HG03575 (cell line): ENCODE results near the gene TMEM178B.

Source experiments
- ATAC-seq: cut with Tn5 transposase; IDR thresholded peaks from one replicate; pipeline ENCODE4 v1.9.1; 2021; ENCODE audit not compliant: unreplicated experiment, insufficient number of reproducible peaks, low FRiP score; ENCODE audit errors: extremely low read depth

The TMEM178B gene

DNA sequence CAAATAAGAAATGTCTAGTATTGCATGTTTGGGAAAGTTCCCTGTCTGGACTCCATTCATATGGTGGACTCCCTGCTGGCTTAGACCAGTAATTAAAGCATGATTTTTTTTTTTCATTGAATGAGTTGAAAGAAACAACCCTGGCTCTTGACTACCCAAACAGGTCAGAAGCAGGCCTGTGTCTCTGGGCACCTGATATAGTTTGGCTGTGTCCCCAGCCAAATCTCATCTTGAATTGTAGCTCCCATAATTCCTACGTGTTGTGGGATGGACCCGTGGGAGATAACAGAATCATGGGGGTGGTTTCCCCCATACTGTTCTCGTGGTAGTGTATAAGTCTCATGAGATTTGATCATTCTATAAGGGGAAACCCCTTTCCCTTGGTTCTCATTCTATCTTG, 206.2 kb downstream of the TMEM178B start:
- ATAC-seq: no peak

DNA sequence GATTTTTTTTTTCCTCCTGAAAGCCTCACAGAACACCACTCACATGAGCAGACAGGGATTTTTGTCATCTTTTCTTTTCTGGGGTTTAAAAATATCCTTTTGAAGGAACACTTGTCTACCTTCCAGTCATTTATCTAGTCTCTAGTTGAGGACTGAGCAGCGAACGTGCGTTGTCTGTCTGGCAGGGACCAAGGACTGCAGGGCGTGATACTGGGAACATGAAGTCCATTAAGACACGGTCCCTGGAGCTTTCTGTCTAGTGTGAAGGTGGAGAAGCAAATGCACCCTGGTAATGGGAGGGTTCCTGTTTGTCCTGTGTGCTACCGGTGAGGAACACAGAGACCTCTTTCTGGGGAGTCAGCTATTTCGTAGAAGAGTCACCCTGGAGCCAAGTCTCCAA, 207.4 kb downstream of the TMEM178B start:
- ATAC-seq: no peak

DNA sequence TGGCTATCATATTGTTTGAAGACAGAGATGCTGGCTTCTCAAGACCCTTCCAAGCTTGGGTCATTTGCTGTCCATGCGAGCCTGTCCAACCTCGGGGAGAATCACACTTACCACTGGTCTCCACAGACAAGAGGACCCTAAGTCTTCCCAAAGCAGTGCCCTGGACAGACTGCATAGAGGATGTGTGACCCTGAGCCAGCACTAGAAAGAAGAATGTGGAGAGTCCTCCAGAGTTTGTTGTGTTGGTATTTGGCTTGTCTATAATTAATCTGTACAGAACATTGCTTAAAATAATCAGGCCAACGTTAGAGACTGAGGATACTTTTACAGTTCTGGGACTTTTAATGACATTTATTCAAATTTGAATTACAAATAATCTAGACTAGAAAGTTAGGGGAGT, 212.7 kb downstream of the TMEM178B start:
- ATAC-seq: no peak

DNA sequence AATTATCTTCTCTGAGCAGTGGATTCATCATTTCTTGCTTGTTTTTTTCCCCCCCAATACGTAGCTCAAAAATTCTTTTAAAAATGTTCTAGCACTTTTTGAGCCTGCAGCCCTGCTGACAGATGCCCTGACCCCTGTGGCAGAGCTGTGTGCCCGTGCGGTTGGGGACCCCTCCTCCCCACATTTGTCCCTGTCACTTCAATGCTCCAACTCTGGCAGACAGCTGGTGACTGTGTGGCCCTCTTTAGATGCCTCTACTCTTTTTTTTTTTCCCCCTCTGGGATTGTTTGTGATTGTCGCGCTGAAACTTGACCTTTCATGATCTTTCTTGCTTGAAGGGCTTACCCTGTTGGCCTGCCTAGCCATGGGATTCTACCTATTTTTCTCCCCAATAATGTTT, 214.1 kb downstream of the TMEM178B start:
- ATAC-seq: no peak

DNA sequence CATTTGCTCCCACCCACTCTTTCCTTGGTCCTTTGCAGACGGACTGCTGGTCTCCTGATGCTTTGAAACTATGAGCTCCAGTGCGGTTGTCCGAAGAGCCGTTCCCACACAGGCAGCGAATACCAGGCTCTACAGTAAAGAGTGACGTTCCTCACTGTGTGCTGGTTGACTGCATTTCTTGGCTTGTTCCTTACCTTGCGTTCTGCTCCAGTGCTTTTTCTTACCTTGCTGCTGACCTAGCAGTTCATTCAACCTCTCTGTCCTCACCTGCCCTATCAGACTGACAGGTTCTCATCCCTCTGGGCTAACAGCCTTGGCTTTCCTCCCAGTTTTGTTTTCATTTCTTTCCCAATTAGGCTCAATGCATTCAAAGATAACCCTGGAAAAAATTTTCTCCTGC, 214.8 kb downstream of the TMEM178B start:
- ATAC-seq: no peak

DNA sequence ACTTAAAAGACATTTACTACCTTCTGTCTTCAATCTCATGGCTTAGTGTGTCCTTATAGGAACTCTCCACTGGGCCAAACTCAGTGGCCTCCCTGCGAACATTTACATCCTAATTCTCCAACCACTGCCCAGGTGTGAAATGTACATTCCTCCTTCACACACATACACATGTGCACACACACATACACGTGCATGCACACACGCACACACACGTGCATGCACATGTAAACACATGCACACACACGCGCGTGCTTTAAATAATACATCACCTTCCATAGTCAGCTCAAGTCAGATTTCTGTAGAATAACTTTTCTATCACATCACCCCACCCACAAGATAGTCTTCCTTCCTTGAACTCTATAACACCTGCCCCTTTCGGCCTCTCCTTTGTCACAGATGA, 216.5 kb downstream of the TMEM178B start:
- ATAC-seq: no peak

DNA sequence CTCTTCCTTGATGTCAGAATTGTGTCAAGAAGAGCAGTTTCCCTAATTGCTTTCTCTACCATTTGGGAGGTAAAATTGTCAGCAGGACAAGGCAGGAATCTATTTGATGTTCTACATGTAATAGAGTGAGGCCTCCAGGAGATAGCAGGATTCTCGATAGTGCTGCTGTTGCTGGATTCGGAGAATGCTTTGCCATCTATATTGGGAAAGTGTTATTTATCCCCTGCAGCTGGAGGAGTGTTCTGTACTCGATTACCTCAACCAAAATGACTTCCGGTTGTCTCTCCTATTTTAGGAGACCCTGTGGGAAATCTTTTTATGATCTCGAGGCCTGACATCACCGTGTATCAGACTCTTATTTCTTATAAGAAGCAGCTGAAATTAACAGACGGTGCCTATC, 217.1 kb downstream of the TMEM178B start:
- ATAC-seq: no peak

DNA sequence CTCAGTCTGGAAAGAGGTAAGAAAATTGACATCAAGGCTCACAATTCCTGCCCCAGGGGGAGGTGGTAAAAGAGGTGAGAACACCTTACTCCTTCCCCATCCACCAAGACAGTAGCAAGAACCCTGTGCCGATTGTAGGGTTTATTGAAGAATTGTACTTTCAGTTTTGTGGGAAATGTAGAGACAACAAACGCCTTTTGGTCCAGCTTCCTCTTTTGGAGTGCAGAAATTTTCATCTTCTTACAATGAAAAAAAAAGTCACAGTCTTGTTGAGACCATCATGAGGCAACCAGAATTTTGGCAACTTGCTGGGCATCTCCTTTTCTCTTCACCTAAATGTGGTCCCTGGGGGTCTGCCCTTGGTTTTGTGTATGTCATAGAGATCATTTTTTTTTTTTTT, 217.7 kb downstream of the TMEM178B start:
- no peak for ATAC-seq

DNA sequence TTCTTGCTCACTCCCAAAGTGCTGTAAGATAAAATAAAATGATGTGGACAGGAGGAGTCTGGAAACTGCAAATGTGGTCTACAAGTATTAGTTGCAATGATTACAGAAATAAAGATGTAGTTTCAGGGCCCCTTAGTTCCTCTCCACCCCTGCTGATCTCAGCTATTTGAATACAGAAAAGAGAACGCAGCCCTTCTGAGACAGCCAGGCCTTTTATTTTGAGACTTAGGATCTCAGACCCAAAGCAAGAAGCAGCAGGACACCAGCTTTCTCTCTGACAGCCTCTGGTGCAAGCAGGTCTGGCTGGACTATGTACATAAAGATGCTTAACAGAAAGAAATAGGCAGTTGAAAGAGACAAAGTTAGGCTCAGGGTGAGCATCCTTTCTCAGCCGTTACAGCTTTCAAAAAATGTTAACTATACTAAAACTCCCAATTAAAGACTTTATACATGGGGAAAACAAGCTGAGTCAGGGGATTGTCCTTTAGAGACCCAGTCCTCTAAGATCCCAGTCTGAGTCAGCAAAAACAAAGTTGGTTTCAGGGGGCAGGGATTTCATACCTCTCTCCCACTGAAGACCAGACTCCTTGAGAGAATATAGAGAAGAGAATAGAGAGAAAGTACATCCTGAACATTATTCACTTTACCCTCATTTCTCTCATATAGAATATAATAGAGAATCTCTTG, 220.4 kb downstream of the TMEM178B start:
- no peak for ATAC-seq

DNA sequence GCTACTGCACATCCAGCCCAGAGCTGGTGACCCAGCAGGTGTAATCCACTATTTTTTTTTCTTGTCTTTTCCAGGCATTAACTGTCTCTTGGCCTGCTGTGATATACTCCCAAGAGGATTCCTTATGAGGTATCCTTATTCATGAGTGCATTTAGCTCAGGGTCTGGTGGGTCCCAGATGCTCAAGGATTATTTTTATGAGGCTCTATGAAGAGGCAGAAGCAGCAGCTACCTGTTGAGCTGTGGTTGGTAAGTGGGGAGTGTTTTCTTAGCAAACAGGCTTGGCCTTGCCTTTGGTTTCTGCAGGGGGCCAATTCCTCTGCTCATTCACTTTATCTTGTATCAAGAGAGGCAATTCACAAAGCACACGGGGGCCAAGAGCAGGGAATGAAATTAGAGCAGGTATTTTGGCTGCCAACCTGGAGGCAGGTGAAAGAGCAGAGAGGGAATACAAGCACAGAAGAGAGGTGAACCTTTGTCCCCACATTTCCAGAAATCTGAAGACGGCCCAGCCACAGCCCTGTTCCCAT, 221.6 kb downstream of the TMEM178B start:
- no peak for ATAC-seq

DNA sequence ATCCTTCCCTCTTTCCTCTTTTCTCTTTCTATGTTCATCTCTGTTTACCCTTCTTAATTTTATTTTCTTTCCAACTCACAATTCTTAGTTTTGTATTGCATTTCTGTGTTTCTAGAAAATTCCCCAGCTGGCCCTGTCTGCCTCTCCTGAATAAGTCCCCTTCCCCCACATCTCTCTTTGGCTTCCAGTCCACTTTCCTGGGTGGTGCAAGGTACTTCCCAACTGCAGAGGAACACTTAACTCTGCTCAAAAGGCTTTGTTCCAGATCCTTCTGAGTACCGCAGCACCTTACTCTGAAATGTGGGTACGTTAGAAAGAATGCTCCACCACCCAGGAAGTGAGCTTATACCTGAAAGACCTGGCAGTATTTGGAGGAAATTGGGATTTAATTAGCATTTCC, 227.0 kb downstream of the TMEM178B start:
- no peak for ATAC-seq

DNA sequence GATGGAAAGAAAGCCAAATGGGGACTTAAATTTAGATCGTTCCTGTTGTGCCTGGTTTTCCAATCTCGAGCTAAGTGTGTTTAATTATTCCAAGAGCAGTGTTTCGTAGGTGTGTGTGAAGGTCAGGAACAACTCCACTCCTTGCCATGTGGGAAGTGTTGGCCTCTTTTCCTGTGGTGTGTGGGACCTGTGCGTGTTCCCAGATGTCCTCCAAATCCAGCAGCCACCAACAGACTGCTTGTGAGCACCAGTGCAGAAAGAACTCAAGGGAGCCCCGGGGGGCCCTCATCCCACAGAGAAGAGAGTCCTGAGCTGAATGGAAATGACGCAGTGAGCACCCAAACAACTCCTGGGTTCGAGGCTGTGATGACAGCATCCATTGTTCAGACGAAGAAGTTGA, 227.7 kb downstream of the TMEM178B start:
- ATAC-seq: no peak

DNA sequence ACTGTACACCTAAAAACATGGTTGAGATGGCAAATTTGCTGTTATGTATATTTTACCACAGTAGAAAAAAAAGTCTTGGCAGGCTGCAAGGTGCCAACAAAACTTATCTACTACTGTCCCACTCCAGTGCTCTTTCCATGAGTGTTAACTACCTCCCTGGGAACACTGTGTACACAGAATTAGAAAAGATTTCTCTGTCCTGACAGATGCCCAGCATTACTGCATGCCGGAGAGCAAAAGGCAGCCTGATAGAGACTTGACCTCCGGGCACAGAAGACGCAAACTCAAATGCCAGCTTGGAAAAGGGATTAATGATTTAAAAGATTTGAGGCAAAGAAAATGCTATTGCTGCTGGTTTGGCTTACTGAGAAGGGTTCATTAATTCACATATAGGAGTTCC, 228.8 kb downstream of the TMEM178B start:
- ATAC-seq: no peak

DNA sequence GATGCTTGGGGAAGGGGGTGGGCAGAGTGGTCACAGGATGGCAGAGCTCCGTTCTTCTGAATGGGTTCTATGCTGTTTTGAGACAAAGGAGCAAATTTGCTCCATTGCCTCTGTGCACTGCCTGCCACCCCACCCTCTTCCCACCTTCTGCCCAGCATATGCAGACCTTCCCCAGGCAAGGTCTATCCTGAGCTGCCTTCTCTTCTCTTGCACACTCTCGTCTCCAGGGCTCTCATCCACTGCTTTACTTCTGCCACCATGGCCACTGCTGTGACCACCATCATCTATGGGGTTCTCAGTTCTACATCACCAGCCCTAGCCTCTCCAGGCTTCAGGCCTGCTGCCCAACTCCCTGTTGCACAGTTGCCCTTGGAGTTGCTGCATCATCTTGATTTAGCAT, 230.4 kb downstream of the TMEM178B start:
- no peak for ATAC-seq

DNA sequence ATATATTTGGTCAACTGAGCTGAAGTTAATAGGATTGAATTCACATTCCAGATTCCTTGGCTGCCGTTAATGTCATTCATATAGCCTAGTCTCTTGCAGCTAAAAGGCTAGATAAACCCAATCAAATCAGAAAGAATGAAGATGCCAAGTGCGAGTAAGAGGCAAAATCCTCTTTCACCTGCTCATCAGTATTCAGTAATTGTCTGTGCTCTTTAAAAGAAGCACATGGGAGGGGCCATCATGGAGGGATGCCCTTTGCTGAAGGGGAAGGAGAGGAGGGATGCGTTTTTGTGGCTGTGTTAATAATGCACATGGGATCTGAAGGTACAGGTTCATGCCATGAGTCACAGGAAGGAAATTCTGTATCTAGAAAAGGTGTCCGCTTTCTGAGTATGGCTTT, 232.2 kb downstream of the TMEM178B start:
- no peak for ATAC-seq

DNA sequence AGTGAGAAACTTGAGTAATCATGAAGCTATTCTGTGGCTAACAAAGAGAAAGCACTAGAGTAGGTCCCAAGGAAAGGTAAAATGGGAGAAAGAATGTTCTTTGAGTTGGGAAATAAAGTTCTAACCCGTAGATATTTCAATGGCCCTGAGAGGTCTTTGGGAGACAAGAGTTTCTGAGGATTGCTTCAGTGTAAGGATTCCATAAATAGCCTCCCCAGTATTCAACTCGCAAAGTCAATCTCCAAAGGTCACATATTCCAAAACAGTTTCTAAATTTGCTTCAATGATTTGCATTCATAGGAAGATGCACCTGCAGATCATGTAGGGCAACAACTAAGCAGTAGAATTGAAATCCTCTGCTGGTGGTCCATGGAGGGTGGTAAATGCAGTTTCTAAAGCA, 238.5 kb downstream of the TMEM178B start:
- no peak for ATAC-seq

DNA sequence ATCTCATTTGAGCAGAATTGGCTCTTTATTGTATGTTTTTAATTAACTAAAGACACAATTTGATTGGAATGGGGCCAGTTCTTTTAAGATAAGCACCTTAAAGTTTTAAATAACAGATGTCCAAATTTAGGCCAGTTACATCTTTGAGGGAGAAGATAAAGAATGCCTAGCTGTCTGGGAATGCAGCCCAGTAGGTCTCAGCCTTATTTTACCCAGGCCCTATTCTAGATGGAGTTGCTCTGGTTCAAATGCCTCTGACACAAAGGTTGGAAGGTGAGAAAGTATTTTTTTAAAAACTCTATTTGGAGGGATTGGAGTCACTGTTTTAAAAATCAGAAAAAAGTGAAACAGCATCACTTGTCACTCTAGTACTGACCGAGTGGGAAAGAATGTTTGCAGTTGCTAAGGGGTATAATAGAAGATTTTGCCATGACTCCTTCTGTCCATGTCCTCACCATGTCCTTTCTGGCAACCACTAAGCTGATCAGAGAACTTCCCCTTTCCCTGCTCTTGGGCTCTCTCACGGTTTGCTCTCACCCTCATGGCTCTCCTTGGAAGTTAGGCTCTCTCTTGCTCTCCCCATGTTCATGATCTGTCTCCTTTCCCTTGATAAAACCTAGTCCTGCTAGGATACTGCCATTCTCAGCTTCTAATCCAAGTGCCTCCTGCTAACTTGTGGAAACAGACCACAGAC, 239.1 kb downstream of the TMEM178B start:
- no peak for ATAC-seq

DNA sequence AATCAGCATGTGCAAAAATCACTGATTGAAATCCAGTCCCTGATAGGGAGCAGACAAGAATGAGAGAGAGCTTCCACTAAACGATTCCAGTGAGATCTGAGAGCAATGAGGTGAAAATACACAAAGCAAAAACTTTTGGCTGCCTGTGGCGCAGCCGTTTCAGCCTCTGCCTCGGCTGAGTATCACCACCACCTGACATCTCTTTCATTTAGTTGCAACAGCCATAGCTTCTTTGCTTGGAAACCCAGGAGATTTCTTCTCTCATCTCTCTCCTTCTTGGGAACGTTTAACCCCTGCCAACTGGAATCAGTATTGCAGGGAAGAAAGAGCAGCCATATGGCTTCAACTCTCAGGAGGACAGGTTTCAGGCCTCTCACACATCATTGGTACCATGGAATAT, 240.0 kb downstream of the TMEM178B start:
- ATAC-seq: no peak

DNA sequence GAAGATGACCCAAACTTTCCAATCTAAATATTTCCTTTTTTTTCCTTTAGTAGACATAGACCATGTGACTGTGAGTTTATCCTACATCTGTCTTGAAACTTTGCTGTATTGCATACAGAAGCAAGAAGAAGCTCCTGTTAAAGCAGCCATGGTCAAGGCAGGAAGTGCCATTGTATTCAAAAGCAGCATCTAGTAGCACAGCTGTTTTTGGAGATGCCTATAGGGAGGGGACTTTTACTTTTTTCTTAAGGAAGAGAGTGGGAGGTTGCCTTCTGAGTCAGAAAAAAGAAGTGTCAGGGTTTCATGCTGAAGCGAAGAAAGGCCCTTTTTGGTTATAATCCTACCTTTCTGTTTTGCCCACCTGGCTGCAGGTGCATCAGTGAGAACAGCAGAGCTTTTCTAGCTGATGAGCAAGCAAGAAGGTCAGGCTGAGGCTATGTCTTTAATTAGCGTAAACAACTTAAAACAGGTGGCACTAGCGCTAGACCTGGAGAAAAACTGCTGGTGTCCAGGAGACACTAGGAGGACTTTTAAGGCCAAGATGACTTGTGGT, 243.2 kb downstream of the TMEM178B start:
- ATAC-seq: no peak

DNA sequence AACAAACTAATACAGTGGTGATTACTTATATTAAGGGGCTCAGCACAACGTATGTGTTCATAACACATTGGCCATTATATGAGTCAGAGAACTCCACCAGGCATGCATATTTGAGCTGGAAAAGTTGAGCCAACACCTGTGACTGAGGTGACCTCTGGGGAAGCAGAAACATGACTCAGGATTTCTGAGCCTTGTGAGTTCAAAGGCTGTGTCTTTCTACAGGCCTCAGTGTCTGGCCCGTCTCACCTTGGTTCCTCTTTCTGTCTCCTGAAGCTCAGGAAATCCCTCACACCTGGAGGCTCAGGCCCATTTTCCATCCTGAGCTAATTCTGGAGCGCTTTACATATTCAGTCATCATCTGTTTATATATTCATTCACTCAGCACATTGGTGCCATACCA, 246.4 kb downstream of the TMEM178B start:
- ATAC-seq: no peak
